Sigmoid colon (tissue), 4 donors: ENCODE results near the gene ERI3.

Experiments used
- CTCF ChIP-seq, 4 experiments: fragments of 450-650 bp in 3 of 4; fragments of 200-600 bp in 1 of 4; IDR thresholded peaks; one replicate each; pipeline ENCODE4 v1.5.1; 2016 to 2019; ENCODE audit warnings: antibody characterized with exemption in 4 of 4, mild to moderate bottlenecking in 3 of 4, moderate library complexity in 2 of 4
- EP300 ChIP-seq, 4 donors: sonication (generic); formaldehyde crosslinking; IDR thresholded peaks; one replicate each; pipeline ENCODE4 v1.6.1; 2017; ENCODE audit warnings: antibody characterized with exemption in 4 of 4
- POLR2A ChIP-seq, 2 donors: fragments of 450-650 bp; IDR thresholded peaks; one replicate each; pipeline ENCODE4 v1.6.1; 2016; ENCODE audit warnings: antibody characterized with exemption in 2 of 2, mild to moderate bottlenecking in 2 of 2, moderate library complexity in 2 of 2
- POLR2AphosphoS5 ChIP-seq, 4 donors: sonication (generic); formaldehyde crosslinking; IDR thresholded peaks; one replicate each; pipeline ENCODE4 v1.6.1; 2017; ENCODE audit warnings: antibody characterized with exemption in 4 of 4

- TF ChIP-seq CTCF (IDR thresholded peaks at IDR 0.05) (no peak), EP300 (IDR thresholded peaks at IDR 0.05) (no peak), POLR2A (IDR thresholded peaks at IDR 0.05) (no peak), POLR2AphosphoS5 (IDR thresholded peaks at IDR 0.05) (no peak)
These were observed 58.3 kb downstream of the ERI3 start for GRCh38 chr1:44296806-44297205.
